ENCODE measurements around the gene MED27. TPM values are rescaled to one million over a fixed set of nuclear protein-coding genes. Genes with fewer than 3 reads are reported as not detected.

The MED27 gene
- polyA plus RNA-seq, 1 donor, result 20.1 TPM

- no peak for DNase-seq
These were observed 79.7 kb downstream of the MED27 start for GRCh38 chr9:131999692-132000551.

GRCh38 chr9:131997779-131998178, 81.9 kb downstream of the MED27 start:
- DNase-seq, result no peak

- no peak for DNase-seq
These were observed 82.6 kb downstream of the MED27 start for GRCh38 chr9:131997076-131997475.

- no peak for DNase-seq
These were observed 84.3 kb downstream of the MED27 start for GRCh38 chr9:131995382-131995781.

GRCh38 chr9:131994364-131995125, 85.1 kb downstream of the MED27 start:
- no peak for DNase-seq

- DNase-seq, result no peak
These were observed 86.6 kb downstream of the MED27 start for GRCh38 chr9:131992906-131993657.

- no peak for DNase-seq
These were observed 92.4 kb downstream of the MED27 start for GRCh38 chr9:131987232-131987631.

- no peak for DNase-seq
These were observed 93.1 kb downstream of the MED27 start for GRCh38 chr9:131986576-131986975.

- no peak for DNase-seq
These were observed 93.6 kb downstream of the MED27 start for GRCh38 chr9:131986089-131986488.

- DNase-seq, result no peak
These were observed 95.1 kb downstream of the MED27 start for GRCh38 chr9:131984564-131984963.

GRCh38 chr9:131982671-131983239, 96.9 kb downstream of the MED27 start:
- no peak for DNase-seq

- no peak for DNase-seq
These were observed 97.6 kb downstream of the MED27 start for GRCh38 chr9:131982102-131982501.

GRCh38 chr9:131981116-131981776, 98.4 kb downstream of the MED27 start:
- DNase-seq, result no peak

GRCh38 chr9:131980267-131981016, 99.2 kb downstream of the MED27 start:
- DNase-seq, result no peak

GRCh38 chr9:131977109-131977838, 102.4 kb downstream of the MED27 start:
- no peak for DNase-seq

- DNase-seq, result no peak
These were observed 103.2 kb downstream of the MED27 start for GRCh38 chr9:131976157-131977108.

GRCh38 chr9:131972889-131973288, 106.8 kb downstream of the MED27 start:
- DNase-seq, result no peak

- DNase-seq, result no peak
These were observed 108.1 kb downstream of the MED27 start for GRCh38 chr9:131971482-131972074.
